SK-N-SH treated with all-trans-retinoic acid at 6 μM for 48 hours (cell line): ENCODE data around the gene TEKT5.
A peak's percentile ranks its signal among the peaks of the same experiment; 100 is the strongest.

Experiments used
- ATAC-seq: fragments of 200-7000 bp; cut with Tn5 transposase; 3 replicates; pipeline ENCODE4 v1.9.1; 2020; ENCODE audit warnings: mild to moderate bottlenecking, moderate library complexity
- ARNTL ChIP-seq: fragments of 450-650 bp; formaldehyde crosslinking; IDR thresholded peaks from 2 replicates; pipeline ENCODE4 v1.5.0; 2020; ENCODE audit warnings: low read depth, mild to moderate bottlenecking, moderate library complexity, borderline replicate concordance
- BACH2 ChIP-seq: fragments of 250-450 bp; sonication (Bioruptor Pico); IDR thresholded peaks from 2 replicates; pipeline ENCODE4 v1.9.0; 2021; ENCODE audit warnings: mild to moderate bottlenecking, borderline replicate concordance
- CSDC2 ChIP-seq: fragments of 250-450 bp; sonication (Bioruptor Pico); IDR thresholded peaks from 2 replicates; pipeline ENCODE4 v1.5.0; 2020; ENCODE audit warnings: mild to moderate bottlenecking, moderate library complexity
- ESRRG ChIP-seq: fragments of 250-450 bp; sonication (Bioruptor Pico); IDR thresholded peaks from 2 replicates; pipeline ENCODE4 v1.6.1; 2021; ENCODE audit warnings: mild to moderate bottlenecking
- GLIS3 ChIP-seq: fragments of 250-450 bp; sonication (Bioruptor Pico); IDR thresholded peaks from 2 replicates; pipeline ENCODE4 v1.5.0; 2020; ENCODE audit warnings: mild to moderate bottlenecking, moderate library complexity
- ISL1 ChIP-seq: fragments of 250-450 bp; sonication (Bioruptor Pico); IDR thresholded peaks from 2 replicates; pipeline ENCODE4 v2.1.2; 2022; ENCODE audit warnings: mild to moderate bottlenecking, moderate library complexity
- OSR1 ChIP-seq: fragments of 250-450 bp; sonication (Bioruptor Pico); IDR thresholded peaks from 2 replicates; pipeline ENCODE4 v1.8.0; 2022; ENCODE audit warnings: moderate library complexity, mild to moderate bottlenecking, inconsistent platforms
- PPARA ChIP-seq: fragments of 250-450 bp; sonication (Bioruptor Pico); IDR thresholded peaks from 2 replicates; pipeline ENCODE4 v1.5.0; 2020; ENCODE audit warnings: mild to moderate bottlenecking, borderline replicate concordance
- RARB ChIP-seq: fragments of 250-450 bp; sonication (Bioruptor Pico); IDR thresholded peaks from 2 replicates; pipeline ENCODE4 v1.8.0; 2021; ENCODE audit warnings: mild to moderate bottlenecking, moderate library complexity
- SNAI2 ChIP-seq: fragments of 250-450 bp; sonication (Bioruptor Pico); IDR thresholded peaks from 2 replicates; pipeline ENCODE4 v1.5.0; 2020; ENCODE audit warnings: mild to moderate bottlenecking, moderate library complexity
- TCF4 ChIP-seq: fragments of 250-450 bp; sonication (Bioruptor Pico); IDR thresholded peaks from 2 replicates; pipeline ENCODE4 v1.8.0; 2021; ENCODE audit warnings: mild to moderate bottlenecking, moderate library complexity, borderline replicate concordance
- TOX ChIP-seq: fragments of 250-450 bp; sonication (Bioruptor Pico); IDR thresholded peaks from 2 replicates; pipeline ENCODE4 v1.8.0; 2021; ENCODE audit warnings: mild to moderate bottlenecking, moderate library complexity, borderline replicate concordance
- ZC3H10 ChIP-seq: fragments of 250-450 bp; sonication (Bioruptor Pico); IDR thresholded peaks from 2 replicates; pipeline ENCODE4 v1.5.1; 2021; ENCODE audit warnings: mild to moderate bottlenecking, moderate library complexity
- ZFP3 ChIP-seq: fragments of 250-450 bp; sonication (Bioruptor Pico); IDR thresholded peaks from 2 replicates; pipeline ENCODE4 v1.5.0; 2020; ENCODE audit warnings: mild to moderate bottlenecking, moderate library complexity
- ZNF565 ChIP-seq: fragments of 450-650 bp; formaldehyde crosslinking; conservative IDR thresholded peaks from 2 replicates; pipeline ENCODE4 v1.5.0; 2020; ENCODE audit warnings: low read depth, mild to moderate bottlenecking, moderate library complexity
- ZNF70 ChIP-seq: fragments of 450-650 bp; formaldehyde crosslinking; IDR thresholded peaks from 2 replicates; pipeline ENCODE4 v1.5.0; 2020; ENCODE audit warnings: mild to moderate bottlenecking, moderate library complexity
- TF ChIP-seq, protein P1 (sequence below): fragments of 250-450 bp; sonication (Bioruptor Pico); IDR thresholded peaks from 2 replicates; pipeline ENCODE4 v1.8.0; 2020; ENCODE audit warnings: mild to moderate bottlenecking, moderate library complexity, borderline replicate concordance
- TF ChIP-seq, protein P2 (sequence below): fragments of 250-450 bp; sonication (Bioruptor Pico); IDR thresholded peaks from 2 replicates; pipeline ENCODE4 v1.5.0; 2020; ENCODE audit warnings: mild to moderate bottlenecking, moderate library complexity
- TF ChIP-seq, protein P3 (sequence below): fragments of 250-450 bp; sonication (Bioruptor Pico); IDR thresholded peaks from 2 replicates; pipeline ENCODE4 v1.8.0; 2021; ENCODE audit warnings: low read depth, mild to moderate bottlenecking, moderate library complexity, borderline replicate concordance
- TF ChIP-seq, protein P4 (sequence below): fragments of 250-450 bp; sonication (Bioruptor Pico); IDR thresholded peaks from 2 replicates; pipeline ENCODE4 v1.5.1; 2021; ENCODE audit warnings: mild to moderate bottlenecking, moderate library complexity

The TEKT5 gene

DNA sequence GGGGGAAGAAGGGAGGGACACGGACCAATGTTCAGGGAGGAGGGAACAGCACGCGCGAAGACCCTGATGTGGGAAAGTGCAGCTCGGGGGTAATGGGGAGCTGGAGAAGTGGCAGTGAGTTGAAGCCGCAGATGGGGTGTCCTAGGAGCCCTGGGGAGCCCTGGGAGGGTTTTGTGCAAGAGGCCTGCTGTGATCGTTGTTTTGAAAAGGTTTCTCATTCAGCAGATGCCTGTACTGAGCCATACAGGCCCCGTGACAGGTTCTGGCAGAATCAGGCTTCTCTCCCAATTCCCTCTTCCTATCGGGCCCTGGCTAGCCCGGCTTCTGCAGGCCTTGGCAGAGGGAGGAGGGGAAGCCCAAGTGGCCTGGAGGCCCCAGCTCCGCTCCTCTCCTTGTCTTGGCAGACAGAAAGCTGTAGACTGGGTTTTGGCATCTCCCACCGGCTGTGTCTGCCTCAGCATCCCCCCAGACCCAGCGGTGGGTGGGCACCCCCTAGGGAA lies 76.0 kb downstream of the TEKT5 start (continued):
- TF ChIP-seq ESRRG (CRISPR knock-in tag) (no peak), SNAI2 (CRISPR knock-in tag) (no peak)
- TF ChIP-seq, all 23 proteins: peak for 0

DNA sequence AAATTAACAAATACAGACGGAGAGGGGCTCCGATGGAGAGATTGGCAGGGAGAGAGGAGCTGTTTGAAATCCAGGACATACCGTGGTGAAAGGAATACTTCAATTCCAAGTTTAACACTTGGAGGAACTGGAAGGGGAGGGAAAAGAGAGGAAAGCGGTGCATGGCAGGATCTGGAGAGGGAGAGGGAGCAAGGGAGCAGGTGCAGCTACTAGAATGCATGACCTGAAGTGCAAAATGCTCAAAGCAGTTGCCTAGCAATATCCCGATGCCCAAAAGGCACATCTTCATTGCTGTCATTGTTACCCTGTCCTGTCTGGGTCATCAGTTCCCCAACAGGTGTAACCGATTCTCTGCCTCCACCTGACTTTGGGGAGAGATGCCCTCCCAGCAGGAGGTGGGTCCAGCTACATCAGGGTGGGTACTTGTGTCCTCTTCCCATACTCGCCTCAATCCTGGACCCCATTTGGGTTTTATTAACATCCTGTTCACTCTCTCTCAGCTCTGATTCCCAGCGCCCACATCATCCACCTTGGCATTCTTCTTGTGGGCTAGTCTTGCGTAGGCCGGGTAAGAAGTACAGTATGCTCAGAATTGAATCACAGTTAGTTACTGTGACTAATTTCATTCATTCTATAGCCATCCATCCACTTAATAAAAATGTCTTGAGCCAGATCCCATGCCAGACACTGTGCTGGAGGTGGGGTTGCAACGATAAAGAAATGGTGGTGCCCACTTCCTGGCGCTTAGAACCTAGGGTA lies 76.9 kb downstream of the TEKT5 start:
- no peak for ATAC-seq
- no peak for TF ChIP-seq ZNF70 (CRISPR knock-in tag)
- no peak for TF ChIP-seq OSR1
- TF ChIP-seq SNAI2 (CRISPR knock-in tag): no peak
- TF ChIP-seq TCF4: no peak
- no peak for TF ChIP-seq ZNF565 (CRISPR knock-in tag)
- no peak for TF ChIP-seq GLIS3
- TF ChIP-seq RARB (CRISPR knock-in tag): no peak
- no peak for TF ChIP-seq ARNTL (CRISPR knock-in tag)
- no peak for TF ChIP-seq TOX (CRISPR knock-in tag)
- TF ChIP-seq, protein P1, sequence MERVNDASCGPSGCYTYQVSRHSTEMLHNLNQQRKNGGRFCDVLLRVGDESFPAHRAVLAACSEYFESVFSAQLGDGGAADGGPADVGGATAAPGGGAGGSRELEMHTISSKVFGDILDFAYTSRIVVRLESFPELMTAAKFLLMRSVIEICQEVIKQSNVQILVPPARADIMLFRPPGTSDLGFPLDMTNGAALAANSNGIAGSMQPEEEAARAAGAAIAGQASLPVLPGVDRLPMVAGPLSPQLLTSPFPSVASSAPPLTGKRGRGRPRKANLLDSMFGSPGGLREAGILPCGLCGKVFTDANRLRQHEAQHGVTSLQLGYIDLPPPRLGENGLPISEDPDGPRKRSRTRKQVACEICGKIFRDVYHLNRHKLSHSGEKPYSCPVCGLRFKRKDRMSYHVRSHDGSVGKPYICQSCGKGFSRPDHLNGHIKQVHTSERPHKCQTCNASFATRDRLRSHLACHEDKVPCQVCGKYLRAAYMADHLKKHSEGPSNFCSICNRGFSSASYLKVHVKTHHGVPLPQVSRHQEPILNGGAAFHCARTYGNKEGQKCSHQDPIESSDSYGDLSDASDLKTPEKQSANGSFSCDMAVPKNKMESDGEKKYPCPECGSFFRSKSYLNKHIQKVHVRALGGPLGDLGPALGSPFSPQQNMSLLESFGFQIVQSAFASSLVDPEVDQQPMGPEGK (CRISPR knock-in tag): no peak
- TF ChIP-seq, protein P2, sequence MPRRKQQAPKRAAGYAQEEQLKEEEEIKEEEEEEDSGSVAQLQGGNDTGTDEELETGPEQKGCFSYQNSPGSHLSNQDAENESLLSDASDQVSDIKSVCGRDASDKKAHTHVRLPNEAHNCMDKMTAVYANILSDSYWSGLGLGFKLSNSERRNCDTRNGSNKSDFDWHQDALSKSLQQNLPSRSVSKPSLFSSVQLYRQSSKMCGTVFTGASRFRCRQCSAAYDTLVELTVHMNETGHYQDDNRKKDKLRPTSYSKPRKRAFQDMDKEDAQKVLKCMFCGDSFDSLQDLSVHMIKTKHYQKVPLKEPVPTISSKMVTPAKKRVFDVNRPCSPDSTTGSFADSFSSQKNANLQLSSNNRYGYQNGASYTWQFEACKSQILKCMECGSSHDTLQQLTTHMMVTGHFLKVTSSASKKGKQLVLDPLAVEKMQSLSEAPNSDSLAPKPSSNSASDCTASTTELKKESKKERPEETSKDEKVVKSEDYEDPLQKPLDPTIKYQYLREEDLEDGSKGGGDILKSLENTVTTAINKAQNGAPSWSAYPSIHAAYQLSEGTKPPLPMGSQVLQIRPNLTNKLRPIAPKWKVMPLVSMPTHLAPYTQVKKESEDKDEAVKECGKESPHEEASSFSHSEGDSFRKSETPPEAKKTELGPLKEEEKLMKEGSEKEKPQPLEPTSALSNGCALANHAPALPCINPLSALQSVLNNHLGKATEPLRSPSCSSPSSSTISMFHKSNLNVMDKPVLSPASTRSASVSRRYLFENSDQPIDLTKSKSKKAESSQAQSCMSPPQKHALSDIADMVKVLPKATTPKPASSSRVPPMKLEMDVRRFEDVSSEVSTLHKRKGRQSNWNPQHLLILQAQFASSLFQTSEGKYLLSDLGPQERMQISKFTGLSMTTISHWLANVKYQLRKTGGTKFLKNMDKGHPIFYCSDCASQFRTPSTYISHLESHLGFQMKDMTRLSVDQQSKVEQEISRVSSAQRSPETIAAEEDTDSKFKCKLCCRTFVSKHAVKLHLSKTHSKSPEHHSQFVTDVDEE (CRISPR knock-in tag): no peak
- no peak for TF ChIP-seq ESRRG (CRISPR knock-in tag)

DNA sequence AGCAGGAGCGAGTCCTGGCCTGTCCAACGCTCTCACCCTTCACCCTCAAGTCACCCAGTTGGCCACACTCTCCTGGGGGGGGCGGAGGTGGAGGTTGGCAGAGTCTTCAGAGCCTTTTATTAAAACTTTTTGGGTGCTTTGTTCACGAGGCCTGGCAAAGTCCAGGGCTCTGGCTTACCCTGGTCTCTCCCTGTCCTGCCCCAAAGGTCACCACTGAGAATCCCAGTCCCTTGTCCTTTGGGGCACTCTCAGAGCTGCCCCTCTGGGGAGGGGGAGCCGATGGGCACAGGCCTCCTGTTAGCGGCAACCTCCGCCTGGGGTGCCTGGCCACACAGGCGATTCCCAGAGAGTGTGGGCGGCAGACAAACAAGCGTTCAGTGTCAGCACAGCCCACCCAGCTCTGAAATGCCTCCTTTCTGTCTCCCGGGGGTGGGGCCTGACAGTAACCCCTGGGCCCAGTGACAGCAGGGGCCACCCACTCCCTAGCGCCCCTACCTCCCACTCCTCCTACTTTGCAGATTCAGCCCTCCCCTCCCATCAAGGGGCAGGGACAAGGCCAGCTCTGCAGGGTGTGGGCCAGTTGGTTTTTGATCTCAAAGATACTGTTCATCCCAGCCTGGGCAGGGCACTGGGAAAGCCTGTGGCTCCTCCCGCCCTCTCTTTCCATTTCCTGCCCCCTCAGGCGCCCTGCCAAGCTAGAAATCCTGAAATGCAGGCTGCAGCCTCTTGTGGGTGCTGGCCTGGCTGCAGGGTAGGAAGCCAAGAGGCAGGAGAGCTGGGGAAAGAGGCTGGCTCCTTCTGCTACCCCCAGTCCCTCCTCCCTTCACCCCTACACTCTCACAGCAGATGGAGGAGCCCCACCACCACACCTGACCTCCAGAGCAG lies 77.7 kb downstream of the TEKT5 start:
- ATAC-seq: peak; percentile 88
- TF ChIP-seq CSDC2 (CRISPR knock-in tag): no peak
- no peak for TF ChIP-seq ZFP3 (CRISPR knock-in tag)
- TF ChIP-seq PPARA: no peak
- TF ChIP-seq RARB (CRISPR knock-in tag): no peak
- no peak for TF ChIP-seq TCF4
- no peak for TF ChIP-seq ZC3H10 (CRISPR knock-in tag)
- TF ChIP-seq, protein P2 (CRISPR knock-in tag): no peak
- no peak for TF ChIP-seq TOX (CRISPR knock-in tag)
- TF ChIP-seq GLIS3: no peak
- no peak for TF ChIP-seq ZNF565 (CRISPR knock-in tag)
- TF ChIP-seq SNAI2 (CRISPR knock-in tag): no peak
- TF ChIP-seq ISL1: no peak
- TF ChIP-seq BACH2 (CRISPR knock-in tag): no peak
- TF ChIP-seq ZNF70 (CRISPR knock-in tag): no peak
- no peak for TF ChIP-seq ESRRG (CRISPR knock-in tag)
- TF ChIP-seq, protein P3, sequence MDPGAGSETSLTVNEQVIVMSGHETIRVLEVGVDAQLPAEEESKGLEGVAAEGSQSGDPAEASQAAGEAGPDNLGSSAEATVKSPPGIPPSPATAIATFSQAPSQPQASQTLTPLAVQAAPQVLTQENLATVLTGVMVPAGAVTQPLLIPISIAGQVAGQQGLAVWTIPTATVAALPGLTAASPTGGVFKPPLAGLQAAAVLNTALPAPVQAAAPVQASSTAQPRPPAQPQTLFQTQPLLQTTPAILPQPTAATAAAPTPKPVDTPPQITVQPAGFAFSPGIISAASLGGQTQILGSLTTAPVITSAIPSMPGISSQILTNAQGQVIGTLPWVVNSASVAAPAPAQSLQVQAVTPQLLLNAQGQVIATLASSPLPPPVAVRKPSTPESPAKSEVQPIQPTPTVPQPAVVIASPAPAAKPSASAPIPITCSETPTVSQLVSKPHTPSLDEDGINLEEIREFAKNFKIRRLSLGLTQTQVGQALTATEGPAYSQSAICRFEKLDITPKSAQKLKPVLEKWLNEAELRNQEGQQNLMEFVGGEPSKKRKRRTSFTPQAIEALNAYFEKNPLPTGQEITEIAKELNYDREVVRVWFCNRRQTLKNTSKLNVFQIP (CRISPR knock-in tag): no peak
- TF ChIP-seq, protein P1 (CRISPR knock-in tag): no peak
- TF ChIP-seq, protein P4, sequence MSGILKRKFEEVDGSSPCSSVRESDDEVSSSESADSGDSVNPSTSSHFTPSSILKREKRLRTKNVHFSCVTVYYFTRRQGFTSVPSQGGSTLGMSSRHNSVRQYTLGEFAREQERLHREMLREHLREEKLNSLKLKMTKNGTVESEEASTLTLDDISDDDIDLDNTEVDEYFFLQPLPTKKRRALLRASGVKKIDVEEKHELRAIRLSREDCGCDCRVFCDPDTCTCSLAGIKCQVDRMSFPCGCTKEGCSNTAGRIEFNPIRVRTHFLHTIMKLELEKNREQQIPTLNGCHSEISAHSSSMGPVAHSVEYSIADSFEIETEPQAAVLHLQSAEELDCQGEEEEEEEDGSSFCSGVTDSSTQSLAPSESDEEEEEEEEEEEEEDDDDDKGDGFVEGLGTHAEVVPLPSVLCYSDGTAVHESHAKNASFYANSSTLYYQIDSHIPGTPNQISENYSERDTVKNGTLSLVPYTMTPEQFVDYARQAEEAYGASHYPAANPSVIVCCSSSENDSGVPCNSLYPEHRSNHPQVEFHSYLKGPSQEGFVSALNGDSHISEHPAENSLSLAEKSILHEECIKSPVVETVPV (CRISPR knock-in tag): no peak
